Measurements from ENCODE around the gene MTCL3.

GRCh38 chr6:127462376-127462775 lies 56.8 kb downstream of the MTCL3 start:
- TF ChIP-seq REST (IDR thresholded peaks at IDR 0.05; ENCODE audit: low read depth) (no peak), CTCF (IDR thresholded peaks at IDR 0.05 in 2 of 3, conservative IDR thresholded peaks at IDR 0.05 in 1 of 3; ENCODE audit: borderline replicate concordance in 1 of 3, insufficient read depth in 1 of 3, low read depth in 2 of 3, low read length in 2 of 3) (peak in 2 of 3 experiments; percentile 17 to 30; a peak in 3 of 6 replicates), RAD21 (IDR thresholded peaks at IDR 0.05; ENCODE audit: low read depth) (peak; percentile 23; the same call in 1 of the 2 replicates), SIN3A (IDR thresholded peaks at IDR 0.05; ENCODE audit: low read depth) (no peak), JUND (IDR thresholded peaks at IDR 0.05) (no peak), ZFX (IDR thresholded peaks at IDR 0.05) (no peak), EGR1 (IDR thresholded peaks at IDR 0.05; ENCODE audit: low read depth) (no peak), TCF7L2 (IDR thresholded peaks at IDR 0.05; ENCODE audit: borderline replicate concordance, extremely low read depth, insufficient read depth, insufficient read length) (no peak), YY1 (IDR thresholded peaks at IDR 0.05; ENCODE audit: extremely low read depth, insufficient replicate concordance, low read depth, low read length) (no peak), MAX (IDR thresholded peaks at IDR 0.05) (no peak)
